Keratinocyte (primary cell): Measurements from ENCODE around the gene HPS1. TPM values are rescaled to one million over a fixed set of nuclear protein-coding genes. Genes with fewer than 3 reads are reported as not detected.

ENCODE experiments used
- DNase-seq: peaks from one replicate; pipeline ENCODE4 v3.0.0-alpha.2; 2011; ENCODE audit warnings: low read depth, missing footprints, low spot score
- FAIRE-seq: peaks from 2 replicates; lab custom pipeline; 2011; peaks lifted over from hg19 to GRCh38; lab: Jason Lieb, UNC
- H2AFZ ChIP-seq: 2 replicates; pipeline ENCODE4 v1.6.0; 2012; ENCODE audit warnings: low read length, control low read depth, inconsistent platforms; ENCODE audit not compliant: control insufficient read depth
- H3K27ac ChIP-seq: 2 replicates; pipeline ENCODE4 v1.5.1; 2011; ENCODE audit warnings: low read length; ENCODE audit not compliant: control insufficient read depth, insufficient read depth
- H3K27me3 ChIP-seq: 3 replicates; pipeline ENCODE4 v1.6.0; 2011; ENCODE audit warnings: low read length; ENCODE audit not compliant: control insufficient read depth, insufficient read depth; ENCODE audit errors: extremely low read depth
- H3K36me3 ChIP-seq, 2 experiments: 2 replicates in 1 of 2; 3 replicates in 1 of 2; pipeline ENCODE4 v1.5.1; 2011; ENCODE audit warnings: low read length in 2 of 2, mild to moderate bottlenecking in 1 of 2; ENCODE audit not compliant: control insufficient read depth in 2 of 2, insufficient read depth in 2 of 2; ENCODE audit errors: extremely low read depth in 1 of 2
- H3K4me1 ChIP-seq: 3 replicates; pipeline ENCODE4 v1.5.1; 2011; ENCODE audit warnings: low read length; ENCODE audit not compliant: control insufficient read depth, insufficient read depth; ENCODE audit errors: extremely low read depth
- H3K4me2 ChIP-seq: 3 replicates; pipeline ENCODE4 v1.6.0; 2011; ENCODE audit warnings: low read depth, low read length; ENCODE audit not compliant: control insufficient read depth, insufficient read depth; ENCODE audit errors: extremely low read depth
- H3K4me3 ChIP-seq, 3 experiments: fragments of 200-600 bp in 1 of 3; sonication (generic) in 1 of 3; 2 replicates in 2 of 3; 3 replicates in 1 of 3; pipeline ENCODE4 v1.5.1; 2011 to 2016; ENCODE audit warnings: low read length in 3 of 3, mild to moderate bottlenecking in 3 of 3, control low read depth in 2 of 3, inconsistent platforms in 1 of 3, low read depth in 1 of 3, mixed read lengths in 1 of 3, mixed run types in 1 of 3, moderate library complexity in 1 of 3; ENCODE audit not compliant: control insufficient read depth in 2 of 3, insufficient read depth in 2 of 3; ENCODE audit errors: extremely low read depth in 1 of 3
- H3K79me2 ChIP-seq: 2 replicates; pipeline ENCODE4 v1.6.0; 2012; ENCODE audit warnings: low read length; ENCODE audit not compliant: control insufficient read depth, insufficient read depth
- H3K9ac ChIP-seq: 3 replicates; pipeline ENCODE4 v1.6.0; 2011; ENCODE audit warnings: low read length; ENCODE audit not compliant: control insufficient read depth, insufficient read depth; ENCODE audit errors: extremely low read depth
- H3K9me1 ChIP-seq: 3 replicates; pipeline ENCODE4 v1.6.0; 2011; ENCODE audit warnings: low read length; ENCODE audit not compliant: control insufficient read depth, insufficient read depth; ENCODE audit errors: extremely low read depth
- H3K9me3 ChIP-seq: 2 replicates; pipeline ENCODE4 v1.5.1; 2012; ENCODE audit warnings: low read depth, low read length; ENCODE audit not compliant: control insufficient read depth
- H4K20me1 ChIP-seq: 3 replicates; pipeline ENCODE4 v1.6.0; 2011; ENCODE audit warnings: low read length; ENCODE audit not compliant: control insufficient read depth, insufficient read depth; ENCODE audit errors: extremely low read depth
- EZH2 ChIP-seq: IDR thresholded peaks from one replicate; pipeline ENCODE4 v1.6.1; 2012; ENCODE audit warnings: inconsistent platforms, mild to moderate bottlenecking, low read length, moderate library complexity
- dilution Hi-C: fragments of 300-500 bp; cut with MboI; formaldehyde crosslinking; loops from one replicate; pipeline ENCODE4 v1.7.0; 2020; ENCODE audit warnings: low sequenced_read_pairs; ENCODE audit not compliant: extremely low pct_ligation_motif_present
- polyA plus RNA-seq, 5 experiments: library from polyadenylated mRNA; depleted of rRNA in 3 of 5; stranded (reverse) in 3 of 5; stranded (forward) in 1 of 5; unstranded in 1 of 5; fragments of >200 nt; gene quantifications; 1 replicate in 1 of 5; 2 replicates in 3 of 5; 3 replicates in 1 of 5; pipeline versions ENCODE4 v1.2.1 to v1.2.3, GENCODE V29; 2011 to 2012; ENCODE audit warnings: missing spikeins in 2 of 5, low read depth in 1 of 5, low replicate concordance in 1 of 5
- TF ChIP-seq, protein P1 (sequence below), 3 experiments: IDR thresholded peaks in 1 of 3; conservative IDR thresholded peaks in 1 of 3; optimal IDR thresholded peaks in 1 of 3; 2 replicates in 2 of 3; 3 replicates in 1 of 3; pipeline versions ENCODE3 to v1.5.1; 2011; ENCODE audit warnings: low read length in 3 of 3, mild to moderate bottlenecking in 3 of 3, moderate library complexity in 2 of 3, control low read depth in 1 of 3, inconsistent platforms in 1 of 3; ENCODE audit not compliant: insufficient read depth in 2 of 3; ENCODE audit errors: extremely low read depth in 1 of 3

Gene HPS1
- polyA plus RNA-seq, 1 donor (not counting 4 experiments of a cell fraction or from before 2014, with no cell fraction given): 39.4 TPM

DNA sequence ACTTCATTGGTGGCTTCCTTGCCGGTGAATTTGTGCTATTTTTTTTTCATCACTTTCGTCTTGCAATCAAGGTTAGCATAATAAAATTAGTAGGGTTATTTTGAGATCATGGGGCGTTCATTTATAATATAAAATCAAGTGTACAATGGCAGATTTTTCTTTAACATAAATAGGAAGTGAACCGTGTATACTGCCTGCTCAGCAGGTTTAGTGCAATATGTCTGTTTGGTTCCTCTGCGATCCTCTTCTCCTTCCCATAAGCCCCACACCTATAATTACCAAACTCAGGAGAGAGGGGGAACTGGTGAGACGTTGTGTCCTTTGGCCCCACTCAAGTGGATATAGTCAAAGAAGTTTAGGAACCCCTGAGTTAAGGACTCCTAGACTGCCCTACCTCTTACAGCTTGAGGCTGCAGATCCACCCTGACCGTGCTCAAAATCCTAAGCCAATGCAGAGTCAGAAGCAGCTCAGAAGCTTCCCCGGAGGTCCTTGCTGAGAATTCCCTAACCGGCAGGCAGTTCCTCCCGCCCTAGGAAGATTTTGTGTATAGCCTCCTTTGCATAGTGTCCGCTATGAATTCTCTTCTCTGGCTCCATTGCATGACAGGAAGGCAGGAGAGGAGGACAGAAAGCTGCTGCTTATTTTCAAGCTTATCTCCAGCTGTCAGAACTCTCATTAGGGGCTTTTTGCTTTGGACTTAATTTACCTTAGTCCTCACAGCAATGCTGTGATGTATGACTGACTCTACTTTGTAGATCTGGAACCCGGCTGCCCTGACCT lies 73.3 kb downstream of the HPS1 start:
- Histone ChIP-seq H3K4me1 (peaks cover 11% of the 10 kb centered on the region), H3K36me3 (no peaks in the 10 kb centered on the region), H3K27ac (no peak overlapping the region), H2AFZ (no peak overlapping the region), H3K9me1 (no peaks in the 10 kb centered on the region), H3K9ac (no peak overlapping the region), H3K9me3 (no peaks in the 10 kb centered on the region), H3K79me2 (no peaks in the 10 kb centered on the region), H3K27me3 (peaks cover 4% of the 10 kb centered on the region), H3K4me2 (no peak overlapping the region), H4K20me1 (no peaks in the 10 kb centered on the region), H3K4me3 (no peak overlapping the region)
- no peak for FAIRE-seq
- dilution Hi-C loops: no loop called here
- TF ChIP-seq EZH2: no peak
- TF ChIP-seq, protein P1, sequence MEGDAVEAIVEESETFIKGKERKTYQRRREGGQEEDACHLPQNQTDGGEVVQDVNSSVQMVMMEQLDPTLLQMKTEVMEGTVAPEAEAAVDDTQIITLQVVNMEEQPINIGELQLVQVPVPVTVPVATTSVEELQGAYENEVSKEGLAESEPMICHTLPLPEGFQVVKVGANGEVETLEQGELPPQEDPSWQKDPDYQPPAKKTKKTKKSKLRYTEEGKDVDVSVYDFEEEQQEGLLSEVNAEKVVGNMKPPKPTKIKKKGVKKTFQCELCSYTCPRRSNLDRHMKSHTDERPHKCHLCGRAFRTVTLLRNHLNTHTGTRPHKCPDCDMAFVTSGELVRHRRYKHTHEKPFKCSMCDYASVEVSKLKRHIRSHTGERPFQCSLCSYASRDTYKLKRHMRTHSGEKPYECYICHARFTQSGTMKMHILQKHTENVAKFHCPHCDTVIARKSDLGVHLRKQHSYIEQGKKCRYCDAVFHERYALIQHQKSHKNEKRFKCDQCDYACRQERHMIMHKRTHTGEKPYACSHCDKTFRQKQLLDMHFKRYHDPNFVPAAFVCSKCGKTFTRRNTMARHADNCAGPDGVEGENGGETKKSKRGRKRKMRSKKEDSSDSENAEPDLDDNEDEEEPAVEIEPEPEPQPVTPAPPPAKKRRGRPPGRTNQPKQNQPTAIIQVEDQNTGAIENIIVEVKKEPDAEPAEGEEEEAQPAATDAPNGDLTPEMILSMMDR (optimal IDR thresholded peaks at IDR 0.05 in 1 of 3, IDR thresholded peaks at IDR 0.05 in 1 of 3, conservative IDR thresholded peaks at IDR 0.05 in 1 of 3; ENCODE audit: extremely low read depth in 1 of 3, insufficient read depth in 2 of 3, low read length in 3 of 3): no peak
- no peak for DNase-seq

DNA sequence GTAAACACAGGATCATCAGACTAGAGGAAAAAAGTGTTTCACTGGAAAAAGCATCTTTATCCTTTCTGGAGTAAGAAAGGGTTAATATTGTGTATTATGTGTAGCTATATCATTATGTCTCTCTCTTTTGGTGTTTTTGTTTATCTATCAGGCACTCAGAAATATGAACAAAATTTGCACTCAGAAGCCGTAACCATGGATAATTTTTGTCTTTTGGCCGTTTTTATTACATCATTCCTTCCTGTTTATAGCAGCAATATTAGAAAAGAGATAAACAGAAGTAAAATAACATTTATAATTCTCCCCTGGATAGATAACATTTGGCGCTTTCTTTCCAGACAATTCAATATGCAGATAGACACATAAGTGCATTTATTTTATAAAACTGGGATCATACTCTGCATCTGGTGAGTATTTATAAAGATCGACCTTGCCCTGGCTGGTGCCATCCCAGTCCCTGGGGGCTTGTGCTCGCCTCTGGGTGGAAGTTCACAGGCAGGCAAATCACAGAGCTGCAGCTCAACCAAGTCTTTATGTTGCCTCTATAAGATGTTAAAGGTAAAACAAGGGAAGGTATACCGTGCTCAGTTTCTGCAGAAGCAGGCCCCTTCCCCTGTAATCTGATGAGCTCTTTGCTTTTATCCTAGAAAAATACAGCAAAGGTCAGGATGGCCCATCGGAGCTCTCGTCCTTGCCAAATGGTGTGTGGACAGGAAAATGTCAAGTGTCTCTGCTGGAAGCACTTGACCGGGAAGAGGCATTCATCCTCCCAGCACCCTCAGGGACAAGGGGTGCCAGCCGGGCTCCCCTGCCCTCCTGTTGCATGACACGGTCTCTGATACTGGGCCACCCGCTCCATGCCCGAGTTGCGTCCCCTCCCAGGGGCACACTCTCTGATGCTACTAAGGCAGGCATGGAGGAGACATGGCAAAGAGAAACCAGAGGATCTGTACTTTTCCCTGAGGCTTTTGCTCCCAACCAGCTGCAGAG lies 75.6 kb downstream of the HPS1 start:
- no peak overlapping the region for H3K4me2 ChIP-seq
- no peaks in the 10 kb centered on the region for H4K20me1 ChIP-seq
- no peak overlapping the region for H3K4me3 ChIP-seq
- H3K27me3 ChIP-seq: peaks cover 4% of the 10 kb centered on the region
- no peaks in the 10 kb centered on the region for H3K79me2 ChIP-seq
- H2AFZ ChIP-seq: no peak overlapping the region
- H3K4me1 ChIP-seq: peaks cover 11% of the 10 kb centered on the region
- no peak for FAIRE-seq
- H3K9me1 ChIP-seq: no peaks in the 10 kb centered on the region
- TF ChIP-seq, protein P1 (optimal IDR thresholded peaks at IDR 0.05 in 1 of 3, IDR thresholded peaks at IDR 0.05 in 1 of 3, conservative IDR thresholded peaks at IDR 0.05 in 1 of 3; ENCODE audit: extremely low read depth in 1 of 3, insufficient read depth in 2 of 3, low read length in 3 of 3): no peak
- no peak for TF ChIP-seq EZH2
- no peak overlapping the region for H3K27ac ChIP-seq
- no peak for DNase-seq
- no peaks in the 10 kb centered on the region for H3K36me3 ChIP-seq
- H3K9ac ChIP-seq: no peak overlapping the region
- dilution Hi-C loops: no loop called here
- H3K9me3 ChIP-seq: no peaks in the 10 kb centered on the region
